Right atrium auricular region (tissue), 2 donors: Measurements from ENCODE around the gene PYROXD2. TPM values are rescaled to one million over a fixed set of nuclear protein-coding genes. Genes with fewer than 3 reads are reported as not detected.

Experiments
- DNase-seq: peaks from one replicate; pipeline ENCODE4 v3.0.0-alpha.2; 2019; ENCODE audit warnings: low spot score
- H3K27ac ChIP-seq, 2 donors: fragments of 200-600 bp; sonication (generic); 1 replicate in 1 of 2; 2 replicates in 1 of 2; pipeline ENCODE4 v1.5.1; 2016 to 2019
- H3K27me3 ChIP-seq, 2 donors: fragments of 200-600 bp; sonication (generic); one replicate each; pipeline versions ENCODE4 v1.5.1 to v1.6.0; 2017 to 2019
- H3K36me3 ChIP-seq: fragments of 200-600 bp; sonication (generic); one replicate; pipeline ENCODE4 v1.5.1; 2016
- H3K4me1 ChIP-seq, 2 donors: fragments of 200-600 bp; sonication (generic); one replicate each; pipeline versions ENCODE4 v1.5.1 to v1.6.0; 2017 to 2019
- H3K4me3 ChIP-seq, 2 donors: fragments of 200-600 bp; sonication (generic); 1 replicate in 1 of 2; 2 replicates in 1 of 2; pipeline ENCODE4 v1.5.1; 2017 to 2019; ENCODE audit warnings: mild to moderate bottlenecking in 1 of 2, moderate library complexity in 1 of 2
- H3K9me3 ChIP-seq, 2 donors: fragments of 200-600 bp; sonication (generic); one replicate each; pipeline ENCODE4 v1.5.1; 2019
- CTCF ChIP-seq, 2 donors: fragments of 200-600 bp; sonication (generic); IDR thresholded peaks; one replicate each; pipeline ENCODE4 v1.5.1; 2019; ENCODE audit warnings: antibody characterized with exemption in 2 of 2
- total RNA-seq, 2 donors: library from RNA; depleted of rRNA; stranded (reverse); fragments of >200 nt; gene quantifications; one replicate each; pipeline ENCODE4 v1.1.0, GENCODE V29; 2016

PYROXD2 gene
- total RNA-seq, 2 donors from 2014 or later: 1.8 to 5.2 TPM

DNA sequence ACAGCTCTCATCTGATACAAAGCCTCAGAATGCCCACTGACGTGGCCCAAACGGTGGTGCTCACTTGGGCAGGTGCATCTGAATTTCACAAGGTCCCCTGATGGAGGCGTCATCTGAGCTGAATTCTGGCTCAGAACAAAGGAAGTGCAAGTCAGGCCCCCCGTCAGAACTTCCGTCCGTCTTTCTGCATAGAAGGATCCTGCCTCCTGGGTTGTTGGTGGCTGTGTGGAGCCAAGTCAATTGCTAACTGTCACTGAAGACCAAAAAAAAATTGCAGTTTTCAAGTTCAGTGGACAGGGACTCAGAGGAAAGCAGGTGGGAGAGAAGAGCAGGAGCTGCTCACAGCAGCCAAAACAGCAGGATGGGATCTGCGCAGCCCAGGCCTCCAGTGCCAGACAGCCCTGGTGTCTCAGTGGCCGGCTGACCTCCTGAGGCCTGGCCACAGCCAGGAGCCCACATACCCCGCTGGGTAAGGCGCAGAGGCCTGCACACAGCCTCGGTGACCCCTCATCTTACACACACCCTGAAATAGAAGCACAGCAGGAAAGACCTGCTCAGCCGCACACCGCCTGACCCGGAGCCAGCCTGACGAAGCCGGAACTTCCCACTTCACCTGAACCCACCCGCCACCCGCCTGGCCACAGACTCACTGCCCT is 49.4 kb downstream of the PYROXD2 start:
- Histone ChIP-seq H3K27ac (no peak overlapping the region), H3K36me3 (no peaks in the 10 kb centered on the region), H3K9me3 (no peaks in the 10 kb centered on the region), H3K4me1 (peaks cover 0 to 15% of the 10 kb centered on the region in 2 donors), H3K27me3 (no peaks in the 10 kb centered on the region), H3K4me3 (no peak overlapping the region)
- no peak for DNase-seq
- no peak for TF ChIP-seq CTCF (IDR thresholded peaks at IDR 0.05)

DNA sequence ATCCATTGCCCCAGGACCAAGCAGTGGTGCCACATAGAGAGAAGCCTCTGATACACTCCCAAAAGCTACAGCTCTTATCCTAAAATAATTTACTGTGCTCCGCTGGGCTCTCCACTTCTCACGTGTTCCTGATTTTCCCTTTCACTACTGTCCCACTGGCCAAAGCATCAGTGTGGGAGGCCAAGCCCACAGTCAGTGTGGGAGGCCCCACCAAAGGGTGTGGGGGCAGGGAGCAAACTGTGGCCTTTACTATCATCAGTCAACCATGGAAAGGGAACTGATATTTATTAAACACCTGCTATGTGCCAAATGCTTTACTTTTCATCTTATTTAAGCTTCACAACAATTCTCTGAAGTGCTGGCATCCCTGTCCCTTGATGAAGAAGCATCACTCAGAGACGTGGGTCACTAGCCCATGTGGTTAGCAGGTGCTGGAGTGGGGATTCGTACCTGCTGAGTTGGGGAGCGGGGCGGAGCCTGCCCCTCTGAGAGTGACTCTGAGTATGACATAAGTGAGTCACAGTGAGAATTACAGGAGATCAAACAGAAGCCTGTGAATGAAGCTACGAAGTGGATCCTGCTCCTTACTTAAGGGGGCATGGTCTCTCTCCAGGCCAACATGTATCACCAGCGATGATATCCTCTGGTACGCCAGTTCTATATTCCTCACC is 50.4 kb downstream of the PYROXD2 start:
- Histone ChIP-seq H3K9me3 (no peaks in the 10 kb centered on the region), H3K27me3 (no peaks in the 10 kb centered on the region), H3K36me3 (no peaks in the 10 kb centered on the region), H3K27ac (no peak overlapping the region), H3K4me3 (no peak overlapping the region), H3K4me1 (peaks cover 0 to 16% of the 10 kb centered on the region in 2 donors)
- no peak for TF ChIP-seq CTCF (IDR thresholded peaks at IDR 0.05)
- DNase-seq: no peak

DNA sequence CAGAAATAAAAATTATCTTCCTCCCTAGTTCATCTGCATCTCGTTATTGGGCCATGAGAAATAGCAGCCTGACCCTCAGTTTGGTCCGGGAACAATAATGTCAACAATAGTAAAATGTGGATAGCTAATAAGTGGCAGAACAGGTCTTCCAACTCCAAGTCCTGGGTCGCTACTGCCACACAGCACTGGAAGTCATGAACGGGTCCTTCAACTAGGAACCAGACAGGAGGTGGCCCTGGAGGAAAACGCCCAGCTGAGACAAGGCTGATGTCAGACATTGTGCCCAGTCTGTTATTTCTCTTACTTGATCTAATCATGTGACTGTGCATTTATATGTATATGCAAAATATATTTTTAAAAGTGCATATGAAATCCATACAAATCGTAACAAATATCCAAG is 51.8 kb downstream of the PYROXD2 start:
- no peak for TF ChIP-seq CTCF (IDR thresholded peaks at IDR 0.05)
- peaks cover 0 to 16% of the 10 kb centered on the region in 2 donors for H3K4me1 ChIP-seq

GRCh38 chr10:98361131-98362025 is 53.6 kb downstream of the PYROXD2 start:
- peak overlapping the region in 1 of 2 donors; percentile 20 for H3K4me3 ChIP-seq
- no peaks in the 10 kb centered on the region for H3K9me3 ChIP-seq
- H3K36me3 ChIP-seq: no peaks in the 10 kb centered on the region
- TF ChIP-seq CTCF (IDR thresholded peaks at IDR 0.05): no peak
- DNase-seq: peak; percentile 95
- H3K27ac ChIP-seq: peak overlapping the region; percentile 79 to 81
- H3K4me1 ChIP-seq: peaks cover 0 to 16% of the 10 kb centered on the region in 2 donors
- H3K27me3 ChIP-seq: no peaks in the 10 kb centered on the region

More for the DNA sequence above, 51.8 kb downstream of the PYROXD2 start:
- H3K4me3 ChIP-seq: no peak overlapping the region
- H3K27ac ChIP-seq: no peak overlapping the region
- no peaks in the 10 kb centered on the region for H3K27me3 ChIP-seq
- no peaks in the 10 kb centered on the region for H3K36me3 ChIP-seq
- H3K9me3 ChIP-seq: no peaks in the 10 kb centered on the region
- no peak for DNase-seq

GRCh38 chr10:98357194-98357822 is 57.7 kb downstream of the PYROXD2 start:
- H3K36me3 ChIP-seq: no peaks in the 10 kb centered on the region
- no peaks in the 10 kb centered on the region for H3K9me3 ChIP-seq
- TF ChIP-seq CTCF (IDR thresholded peaks at IDR 0.05): no peak
- H3K4me1 ChIP-seq: peaks cover 0 to 16% of the 10 kb centered on the region in 2 donors
- H3K27me3 ChIP-seq: peaks cover 0 to 4% of the 10 kb centered on the region in 2 donors
- no peak overlapping the region for H3K27ac ChIP-seq
- no peak overlapping the region for H3K4me3 ChIP-seq
- DNase-seq: no peak
